Transverse colon (tissue), 4 donors: ENCODE data around the gene PMEPA1. TPM values are rescaled to one million over a fixed set of nuclear protein-coding genes. Genes with fewer than 3 reads are reported as not detected.

Source experiments
- DNase-seq: peaks from one replicate; pipeline ENCODE4 v3.0.0-alpha.2; 2019
- H3K27ac ChIP-seq, 4 donors: fragments of 200-600 bp; sonication (generic); 2 replicates each; pipeline ENCODE4 v1.5.1; 2016 to 2018; ENCODE audit warnings: inconsistent platforms in 4 of 4
- H3K27me3 ChIP-seq: fragments of 200-600 bp; sonication (generic); 2 replicates; pipeline ENCODE4 v1.5.1; 2017; ENCODE audit warnings: inconsistent platforms
- H3K36me3 ChIP-seq, 4 donors: fragments of 200-600 bp; sonication (generic); 2 replicates each; pipeline ENCODE4 v1.5.1; 2017 to 2019; ENCODE audit warnings: inconsistent platforms in 4 of 4
- H3K4me1 ChIP-seq, 4 donors: fragments of 200-600 bp; sonication (generic); 2 replicates each; pipeline ENCODE4 v1.5.1; 2017 to 2020; ENCODE audit warnings: inconsistent platforms in 4 of 4
- H3K4me3 ChIP-seq, 4 donors: fragments of 200-600 bp; sonication (generic); 1 replicate in 1 of 4; 2 replicates in 3 of 4; pipeline versions ENCODE4 v1.5.1 to v1.6.1; 2017 to 2019; ENCODE audit warnings: inconsistent platforms in 4 of 4
- H3K9me3 ChIP-seq, 2 donors: fragments of 200-600 bp; sonication (generic); 2 replicates each; pipeline ENCODE4 v1.5.1; 2017 to 2019; ENCODE audit warnings: inconsistent platforms in 2 of 2
- CTCF ChIP-seq, 5 experiments: fragments of 200-600 bp in 3 of 5; fragments of 450-650 bp in 2 of 5; sonication (generic) in 3 of 5; IDR thresholded peaks; 1 replicate in 2 of 5; 2 replicates in 3 of 5; pipeline ENCODE4 v1.5.1; 2016 to 2017; ENCODE audit warnings: antibody characterized with exemption in 5 of 5, inconsistent platforms in 3 of 5, mild to moderate bottlenecking in 2 of 5, moderate library complexity in 1 of 5
- EP300 ChIP-seq: sonication (generic); formaldehyde crosslinking; IDR thresholded peaks from one replicate; pipeline ENCODE4 v1.6.1; 2017; ENCODE audit warnings: antibody characterized with exemption, low read depth
- POLR2A ChIP-seq: fragments of 450-650 bp; IDR thresholded peaks from one replicate; pipeline ENCODE4 v1.6.1; 2016; ENCODE audit warnings: antibody characterized with exemption, mild to moderate bottlenecking, moderate library complexity
- POLR2AphosphoS5 ChIP-seq, 3 donors: sonication (generic); formaldehyde crosslinking; IDR thresholded peaks; one replicate each; pipeline ENCODE4 v1.6.1; 2016; ENCODE audit warnings: antibody characterized with exemption in 3 of 3
- WGBS, 2 donors: methylation state at CpG; one replicate each; pipeline ENCODE4 v1.1.5; 2018; ENCODE audit warnings: low coverage in 1 of 2; 5-methylcytosine and 5-hydroxymethylcytosine counted together
- in situ Hi-C, 4 donors: fragments of 200-750 bp; cut with MboI; loops; one replicate each; pipeline versions ENCODE4 v1.15.0 to v1.15.1; 2017; ENCODE audit warnings: low sequenced_read_pairs in 3 of 4, low pct_ligation_motif_present in 1 of 4, low pct_unique_long_range_greater_than_20kb in 1 of 4
- intact Hi-C: fragments of 100-400 bp; cut with DNase I; formaldehyde crosslinking; loops from one replicate; pipeline ENCODE4 v1.15.1; 2023; ENCODE audit warnings: low total_unique reads
- total RNA-seq, 4 donors: library from RNA; depleted of rRNA; stranded (reverse); fragments of >200 nt; gene quantifications; one replicate each; pipeline ENCODE4 v1.1.0, GENCODE V29; 2016

Gene PMEPA1
- total RNA-seq, 4 donors from 2014 or later: 6.4 to 10.8 (median 8.4) TPM

- Histone ChIP-seq H3K9me3 (no peaks in the 10 kb centered on the region), H3K27ac (no peak overlapping the region), H3K4me1 (peaks cover 9 to 60% (median 45%) of the 10 kb centered on the region in 4 donors), H3K4me3 (no peak overlapping the region), H3K36me3 (no peaks in the 10 kb centered on the region), H3K27me3 (no peaks in the 10 kb centered on the region)
- DNase-seq: no peak
- intact Hi-C loops: no loop called here
- in situ Hi-C loops: no loop called here
- WGBS, 2 donors: 87 to 100% methylated on average over 2 to 4 of the region's 4 CpGs
- TF ChIP-seq POLR2A (no peak), CTCF (IDR thresholded peaks at IDR 0.05) (no peak), POLR2AphosphoS5 (IDR thresholded peaks at IDR 0.05) (no peak), EP300 (no peak)
Measured at GRCh38 chr20:57694481-57694880, 15.3 kb downstream of the PMEPA1 start.

GRCh38 chr20:57693670-57694329 lies 16.0 kb downstream of the PMEPA1 start:
- no peak overlapping the region for H3K4me3 ChIP-seq
- H3K27me3 ChIP-seq: no peaks in the 10 kb centered on the region
- intact Hi-C loops: no loop called here
- DNase-seq: no peak
- H3K36me3 ChIP-seq: no peaks in the 10 kb centered on the region
- in situ Hi-C loops: no loop called here
- peak overlapping the region; percentile 32 to 63 (median 49) for H3K27ac ChIP-seq
- TF ChIP-seq CTCF (IDR thresholded peaks at IDR 0.05) (peak in 2 of 5 experiments; percentile 5 to 7), POLR2AphosphoS5 (IDR thresholded peaks at IDR 0.05) (no peak), POLR2A (no peak)
- WGBS, 2 donors: 52 to 83% methylated on average over 1 to 7 of the region's 7 CpGs
- peaks cover 9 to 54% (median 38%) of the 10 kb centered on the region in 4 donors for H3K4me1 ChIP-seq
- H3K9me3 ChIP-seq: no peaks in the 10 kb centered on the region

- Histone ChIP-seq H3K4me3 (no peak overlapping the region), H3K27ac (peak overlapping the region; percentile 32 to 63 (median 49)), H3K36me3 (no peaks in the 10 kb centered on the region), H3K9me3 (no peaks in the 10 kb centered on the region), H3K4me1 (peaks cover 9 to 48% (median 32%) of the 10 kb centered on the region in 4 donors), H3K27me3 (no peaks in the 10 kb centered on the region)
- intact Hi-C loops: no loop called here
- in situ Hi-C loops: no loop called here
- TF ChIP-seq POLR2AphosphoS5 (IDR thresholded peaks at IDR 0.05) (peak in 2 of 3 donors; percentile 4 to 23), POLR2A (no peak), CTCF (IDR thresholded peaks at IDR 0.05) (peak; percentile 36 to 85 (median 55)), EP300 (no peak)
- peak; percentile 85 for DNase-seq
- WGBS, 2 donors: 44% methylated on average over 20 of the region's 20 CpGs; no CpG with 5 or more reads in 1 of the 2 donors
Measured at GRCh38 chr20:57693002-57693582, 16.7 kb downstream of the PMEPA1 start.

GRCh38 chr20:57692393-57692792 lies 17.4 kb downstream of the PMEPA1 start:
- peak overlapping the region; percentile 32 to 63 (median 49) for H3K27ac ChIP-seq
- no peaks in the 10 kb centered on the region for H3K9me3 ChIP-seq
- no peak for DNase-seq
- H3K36me3 ChIP-seq: no peaks in the 10 kb centered on the region
- H3K27me3 ChIP-seq: no peaks in the 10 kb centered on the region
- H3K4me3 ChIP-seq: no peak overlapping the region
- 70% methylated on average over 10 of the region's 10 CpGs; no CpG with 5 or more reads in 1 of the 2 donors for WGBS, 2 donors
- intact Hi-C loops: no loop called here
- H3K4me1 ChIP-seq: peaks cover 9 to 44% (median 25%) of the 10 kb centered on the region in 4 donors
- TF ChIP-seq CTCF (IDR thresholded peaks at IDR 0.05) (no peak), EP300 (no peak), POLR2AphosphoS5 (IDR thresholded peaks at IDR 0.05) (no peak), POLR2A (no peak)
- in situ Hi-C loops: no loop called here
